IPS-18c (cell line): Measurements from ENCODE around the gene ITGA11.

Source experiments
- H3K4me3 ChIP-seq: 2 replicates; pipeline ENCODE4 v1.7.0; 2013; ENCODE audit warnings: low read depth, mild to moderate bottlenecking, low read length, moderate library complexity; ENCODE audit not compliant: insufficient read depth
- H3K9me3 ChIP-seq: one replicate; pipeline ENCODE4 v1.6.1; 2013; ENCODE audit warnings: mild to moderate bottlenecking, low read length, moderate library complexity; ENCODE audit not compliant: control insufficient read depth, insufficient read depth

ITGA11 gene

DNA sequence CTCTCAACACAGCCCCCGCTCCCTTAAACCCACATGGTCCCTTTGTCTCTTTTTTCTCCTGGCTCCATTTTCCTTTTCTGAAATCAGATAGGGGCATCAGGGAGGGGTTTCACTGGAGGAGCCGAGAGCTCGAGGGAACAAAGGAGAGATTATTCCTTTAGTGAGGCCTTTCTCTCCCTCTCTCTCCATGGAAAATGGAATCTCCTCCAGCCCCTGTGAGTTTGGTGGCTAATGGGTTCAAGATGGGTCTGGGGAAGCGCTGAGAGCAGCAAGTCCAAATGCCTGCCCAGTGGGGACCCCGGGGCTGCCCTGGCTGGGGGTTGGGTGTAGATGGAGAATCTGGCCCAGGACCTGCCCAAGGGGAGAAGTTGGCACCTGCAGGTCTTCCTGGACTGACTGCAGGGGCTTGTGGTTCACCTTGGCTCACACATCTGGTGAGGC lies 56.8 kb downstream of the ITGA11 start:
- H3K9me3 ChIP-seq: no peaks in the 10 kb centered on the region
- H3K4me3 ChIP-seq: no peak overlapping the region

DNA sequence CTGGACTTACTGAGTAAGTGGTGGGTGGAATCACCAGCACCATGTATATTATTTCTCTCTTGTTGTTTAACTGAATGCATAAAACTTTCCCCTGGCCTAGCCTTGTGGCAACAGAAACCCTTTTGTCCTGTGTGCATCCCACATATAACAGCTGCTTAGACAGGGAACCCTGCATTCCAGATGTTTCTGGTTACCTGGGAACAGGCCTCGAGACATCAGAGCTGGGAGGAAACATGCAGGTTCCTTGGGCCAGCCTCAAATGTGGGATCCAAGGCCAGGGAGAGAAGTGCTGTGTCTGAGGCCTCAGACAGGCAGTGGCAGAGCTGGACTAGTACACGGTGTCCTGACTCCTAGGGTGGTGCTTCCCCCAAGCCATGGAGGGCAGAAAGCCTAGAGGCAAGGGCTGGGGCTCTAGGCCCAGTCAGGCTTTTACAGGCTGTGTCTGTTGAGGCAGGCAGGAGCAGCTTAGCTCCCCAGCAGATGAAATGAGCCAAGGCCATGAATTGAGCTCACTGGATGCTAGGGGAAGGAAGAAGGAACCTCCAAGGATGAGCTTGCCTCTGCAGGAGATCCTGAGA lies 57.7 kb downstream of the ITGA11 start:
- Histone ChIP-seq H3K4me3 (no peak overlapping the region), H3K9me3 (no peaks in the 10 kb centered on the region)

DNA sequence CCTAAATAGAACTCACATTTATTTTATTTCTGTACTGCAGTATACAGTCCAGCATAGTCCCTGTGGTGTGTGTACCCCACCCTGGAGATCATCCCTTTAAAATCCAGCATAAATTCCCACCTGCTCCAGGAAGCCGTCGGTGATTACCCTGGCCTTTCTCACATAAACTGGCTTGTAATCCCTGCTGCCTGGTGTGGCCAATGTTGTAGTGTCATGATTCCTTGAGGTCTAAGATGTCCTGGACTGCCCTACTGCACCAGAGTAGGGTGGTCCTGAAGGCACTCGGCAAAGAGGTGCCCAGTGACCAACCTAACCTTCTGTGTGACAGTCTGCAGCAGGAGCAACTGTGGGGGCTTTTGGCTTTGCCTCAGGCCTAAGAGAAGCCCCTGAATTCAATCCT lies 58.9 kb downstream of the ITGA11 start:
- H3K4me3 ChIP-seq: no peak overlapping the region
- no peaks in the 10 kb centered on the region for H3K9me3 ChIP-seq

DNA sequence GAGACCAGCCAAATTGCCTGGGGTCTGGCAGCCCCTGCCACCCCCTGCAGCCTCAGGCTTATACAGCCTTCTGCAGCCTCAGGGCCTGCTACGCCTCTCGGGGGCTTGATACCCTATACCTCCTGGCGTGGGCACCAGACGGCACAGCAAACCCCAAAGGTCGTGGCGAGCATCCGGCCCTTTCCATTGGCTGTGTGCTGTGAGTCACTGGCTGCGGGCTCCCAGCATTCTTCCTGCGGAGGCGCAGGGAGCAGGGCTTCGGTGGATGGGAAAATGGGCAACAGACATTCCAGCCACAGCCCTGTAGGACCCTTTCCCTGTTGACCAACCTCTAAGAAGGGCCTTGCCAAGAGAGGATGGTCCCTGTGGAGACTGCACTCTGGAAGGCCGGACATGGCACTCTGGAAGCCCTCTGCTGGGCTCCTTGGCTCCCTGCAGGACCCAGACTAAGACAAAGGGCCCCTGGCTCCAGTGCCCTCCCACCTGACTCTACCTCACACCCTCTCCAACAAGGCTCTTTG lies 59.6 kb downstream of the ITGA11 start:
- no peak overlapping the region for H3K4me3 ChIP-seq
- no peaks in the 10 kb centered on the region for H3K9me3 ChIP-seq

DNA sequence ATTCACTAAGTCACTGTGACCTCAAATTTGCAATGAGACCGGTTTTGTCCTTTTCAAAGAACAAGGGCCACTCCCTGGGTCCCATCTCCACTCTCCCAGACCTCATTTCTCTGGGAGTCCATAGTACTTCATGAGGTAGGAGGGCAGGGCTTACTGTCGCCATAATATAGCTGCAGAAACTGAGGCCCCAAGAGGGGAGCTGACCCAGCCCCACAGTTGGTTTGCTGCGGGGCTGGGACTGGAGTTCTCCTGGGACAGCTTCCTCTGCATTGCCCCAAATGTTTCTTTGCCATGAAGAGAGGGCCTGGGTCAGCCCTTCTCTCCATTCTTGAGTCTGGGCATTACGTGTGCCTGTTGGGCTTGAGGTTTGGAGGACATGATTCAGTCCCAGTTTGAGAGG lies 60.1 kb downstream of the ITGA11 start:
- no peaks in the 10 kb centered on the region for H3K9me3 ChIP-seq
- no peak overlapping the region for H3K4me3 ChIP-seq

DNA sequence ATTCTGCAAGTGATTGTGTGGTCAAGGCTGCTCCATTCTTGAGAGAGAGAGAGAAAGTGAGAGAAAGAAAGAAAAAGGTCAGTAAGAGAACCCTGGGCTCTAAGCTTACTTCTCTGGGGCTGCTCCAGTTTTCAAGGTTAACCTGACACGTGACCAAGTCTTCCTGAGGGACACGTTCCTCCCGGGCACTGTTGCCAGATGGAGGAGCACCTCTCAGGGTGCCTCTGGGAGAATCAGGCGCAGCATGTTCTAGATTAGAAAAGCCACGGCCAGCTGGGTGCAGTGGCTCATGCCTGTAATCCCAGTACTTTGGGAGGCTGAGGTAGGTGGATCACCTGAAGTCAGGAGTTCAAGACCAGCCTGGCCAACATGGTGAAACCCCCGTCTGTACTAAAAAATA lies 60.8 kb downstream of the ITGA11 start:
- Histone ChIP-seq H3K4me3 (no peak overlapping the region), H3K9me3 (no peaks in the 10 kb centered on the region)

DNA sequence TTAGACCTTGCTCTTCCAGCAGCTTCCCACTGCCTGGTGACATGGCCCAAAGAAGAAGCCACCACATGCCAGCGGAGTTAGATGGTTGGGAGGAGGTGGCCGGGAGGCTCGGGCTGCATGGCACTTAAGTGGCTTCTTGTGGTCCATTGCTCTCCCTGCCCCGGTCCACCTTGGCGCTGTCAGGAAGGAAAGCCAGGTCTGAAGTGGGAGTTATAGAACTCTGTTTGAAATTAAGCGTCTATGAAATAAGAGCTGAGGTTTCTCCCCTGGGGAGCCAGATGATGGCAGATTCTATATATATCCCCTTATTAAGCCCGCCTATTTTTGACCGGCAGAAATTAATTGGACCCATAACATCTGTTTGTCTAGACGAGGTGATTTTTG lies 61.2 kb downstream of the ITGA11 start:
- no peaks in the 10 kb centered on the region for H3K9me3 ChIP-seq
- H3K4me3 ChIP-seq: no peak overlapping the region

DNA sequence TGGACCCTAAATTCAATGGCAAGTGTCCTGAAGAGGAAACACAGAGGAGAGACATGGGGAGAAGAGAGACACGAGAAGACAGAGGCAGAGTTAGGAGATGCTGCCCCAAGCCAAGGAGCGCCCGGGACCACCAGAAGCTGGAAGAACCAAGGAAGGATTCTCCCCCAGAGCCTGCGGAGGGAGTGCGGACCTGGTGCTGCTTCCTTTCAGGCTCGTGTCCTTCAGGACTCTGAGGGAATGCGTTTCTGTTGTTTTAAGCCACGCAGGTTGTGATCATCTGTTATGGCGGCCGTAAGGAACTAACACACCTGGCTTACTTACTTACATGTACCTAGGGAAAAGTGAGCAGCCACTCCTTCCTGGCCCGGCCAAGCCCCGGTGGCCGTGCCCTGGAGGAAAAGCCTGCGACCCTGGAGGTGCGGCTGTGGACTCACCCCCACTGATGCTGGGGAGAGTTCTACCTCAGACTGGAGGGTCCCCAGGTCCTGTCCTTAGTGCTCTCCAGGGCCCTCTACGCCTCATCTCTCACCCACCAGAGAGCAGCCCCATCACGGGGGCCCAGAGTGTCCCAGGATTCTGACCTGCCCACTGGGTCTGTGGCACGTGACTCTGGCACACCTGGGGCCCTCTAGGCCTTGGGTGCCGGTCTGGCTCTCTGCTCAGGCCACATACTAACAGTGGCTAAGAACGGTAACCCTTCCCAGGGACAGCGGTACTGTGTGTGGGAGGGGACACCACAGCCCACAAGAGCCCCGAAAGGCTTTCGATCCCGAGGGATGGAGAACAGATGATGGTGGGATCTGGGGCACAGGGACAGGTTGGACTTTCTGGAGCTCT lies 61.8 kb downstream of the ITGA11 start:
- H3K4me3 ChIP-seq: no peak overlapping the region

DNA sequence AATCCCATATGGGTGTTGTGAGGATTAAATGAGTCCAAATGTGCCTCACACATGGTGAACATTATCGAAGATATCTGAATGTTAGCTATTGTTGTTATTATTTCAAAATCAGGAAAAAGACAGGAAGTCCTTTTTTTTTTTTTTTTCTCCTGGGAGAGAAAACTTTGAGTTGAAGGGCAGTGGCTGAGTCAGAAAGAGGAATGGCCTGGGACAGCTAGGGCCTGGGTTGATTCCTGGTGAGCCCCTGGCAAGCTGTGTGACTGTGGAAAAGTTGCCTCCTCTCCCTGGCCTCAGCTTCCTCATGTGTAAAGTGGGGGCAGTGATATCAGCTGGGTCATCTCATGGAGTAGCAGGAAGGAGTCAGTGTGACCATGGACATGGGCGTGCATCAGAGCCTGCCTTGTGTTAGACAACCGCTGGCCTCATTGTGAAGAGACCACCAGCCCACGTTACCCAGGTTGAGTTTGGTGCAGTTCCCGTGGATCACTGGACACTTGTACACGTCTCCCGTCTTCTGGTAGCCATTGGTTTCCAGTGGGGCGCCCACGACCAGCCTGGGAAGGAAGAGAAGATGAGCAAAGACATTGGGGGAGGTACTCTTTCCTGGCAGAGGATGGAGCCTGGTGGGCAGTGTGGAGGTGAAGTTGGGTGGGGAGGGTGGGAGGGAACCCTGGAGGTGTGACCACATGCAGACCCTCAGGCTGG lies 63.1 kb downstream of the ITGA11 start:
- Histone ChIP-seq H3K9me3 (no peaks in the 10 kb centered on the region), H3K4me3 (no peak overlapping the region)

More for the DNA sequence above, 61.8 kb downstream of the ITGA11 start:
- H3K9me3 ChIP-seq: no peaks in the 10 kb centered on the region

DNA sequence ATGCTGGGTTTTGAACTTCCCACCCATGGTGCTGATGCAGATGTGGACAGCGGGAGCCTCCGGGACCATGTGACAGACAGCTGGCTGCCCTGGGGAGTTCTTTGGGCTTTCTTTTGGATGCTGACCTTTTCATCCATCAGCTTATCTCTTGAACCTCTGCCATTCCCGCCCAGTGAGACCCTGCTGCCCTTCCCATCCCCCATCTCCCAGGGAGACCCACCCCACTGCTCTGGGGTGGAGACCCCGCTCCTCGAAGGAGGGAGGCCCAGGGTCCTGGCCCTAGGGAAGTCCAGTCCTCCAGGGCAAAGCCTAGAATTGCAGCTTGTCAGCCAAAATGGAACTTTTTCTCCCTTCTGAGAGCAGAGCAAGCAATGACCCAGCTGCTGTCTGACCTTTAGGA lies 64.0 kb downstream of the ITGA11 start:
- H3K4me3 ChIP-seq: no peak overlapping the region
- H3K9me3 ChIP-seq: no peaks in the 10 kb centered on the region

DNA sequence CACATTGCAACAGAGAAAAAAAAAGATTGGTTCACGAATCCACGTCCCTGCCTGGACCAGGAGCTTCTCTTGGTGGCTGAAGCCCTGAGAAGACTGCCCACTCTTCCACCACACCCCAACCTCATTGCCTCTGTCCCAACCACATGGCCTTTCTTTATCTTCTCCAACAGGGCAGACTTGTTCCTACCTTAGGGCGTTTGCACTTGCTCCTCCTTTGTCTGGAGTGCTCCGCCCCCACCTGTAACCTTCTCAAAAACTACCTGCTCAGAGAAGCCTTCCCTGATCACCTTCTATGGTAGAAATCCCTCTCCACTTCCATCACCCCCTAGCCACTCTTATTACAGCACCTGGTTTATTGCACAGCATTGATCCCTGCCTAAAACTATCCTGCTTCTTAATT lies 64.7 kb downstream of the ITGA11 start:
- Histone ChIP-seq H3K9me3 (no peaks in the 10 kb centered on the region), H3K4me3 (no peak overlapping the region)

DNA sequence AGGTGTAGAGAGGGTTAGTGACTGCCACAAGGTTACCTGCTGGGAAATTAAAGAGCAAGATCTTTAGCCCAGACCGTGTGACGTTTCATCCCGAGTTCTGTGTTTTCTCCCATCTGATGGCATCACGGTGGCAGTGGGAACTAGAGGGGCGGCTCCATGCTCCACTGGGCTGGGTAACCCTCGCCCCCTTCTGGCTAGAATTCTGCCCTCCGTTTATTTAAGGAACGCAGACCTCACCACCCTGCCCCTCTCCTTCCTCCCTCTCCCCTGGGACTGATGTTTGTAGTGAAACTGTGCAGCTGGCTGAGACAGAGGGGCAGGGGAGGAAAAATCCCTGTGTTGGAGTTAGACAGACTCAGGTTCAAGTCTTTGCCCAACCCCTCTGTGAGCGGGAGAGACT lies 65.6 kb downstream of the ITGA11 start:
- Histone ChIP-seq H3K4me3 (no peak overlapping the region), H3K9me3 (no peaks in the 10 kb centered on the region)

DNA sequence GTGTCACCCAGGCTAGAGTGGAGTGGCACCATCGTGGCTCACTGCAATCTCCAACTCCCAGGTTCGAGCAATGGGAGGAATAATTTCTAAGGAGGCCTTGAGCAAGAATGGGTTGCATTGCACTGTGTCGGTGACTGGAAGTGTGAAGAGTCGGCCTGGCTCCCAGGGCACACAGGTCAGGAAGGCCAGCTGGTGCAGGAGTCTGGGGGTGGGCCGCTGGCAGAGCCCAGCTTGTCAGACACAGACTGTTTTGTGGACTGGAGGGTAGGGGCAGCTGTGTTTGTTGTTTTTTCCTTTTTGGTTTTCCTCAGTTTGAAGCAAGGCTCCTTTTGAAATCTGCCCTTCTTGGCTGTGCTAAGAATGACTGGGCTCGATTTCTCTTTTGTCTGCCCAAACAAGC lies 66.2 kb downstream of the ITGA11 start:
- Histone ChIP-seq H3K9me3 (no peaks in the 10 kb centered on the region), H3K4me3 (no peak overlapping the region)

DNA sequence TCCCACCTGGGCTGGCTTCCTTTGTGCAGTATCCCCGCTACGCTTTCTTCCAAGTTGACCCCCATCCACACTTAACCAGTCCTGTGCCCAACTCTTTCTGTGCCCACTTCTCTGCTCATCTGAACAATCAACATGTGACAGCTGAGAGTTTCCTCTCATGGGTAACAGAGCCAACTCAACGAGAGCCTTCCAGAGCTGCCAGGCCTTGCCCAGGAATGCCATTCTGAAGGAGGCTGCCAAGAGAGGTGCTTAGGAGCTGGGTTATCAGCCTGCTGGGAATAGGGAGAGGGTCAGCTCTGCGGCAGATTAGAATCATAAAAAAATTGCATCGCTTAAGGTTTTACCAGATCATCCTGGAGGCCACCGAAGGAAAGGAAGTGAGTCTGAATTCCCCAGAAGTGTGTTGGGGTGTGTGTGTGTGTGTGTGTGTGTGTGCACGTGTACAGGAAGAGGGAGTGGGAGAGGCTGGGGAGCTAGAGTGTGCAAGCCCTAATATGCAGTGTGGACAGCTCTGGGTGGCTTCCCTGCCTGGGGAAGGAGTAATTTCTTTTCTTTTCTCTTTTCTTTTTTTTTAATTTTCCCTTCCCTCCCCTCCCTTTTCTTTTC lies 66.7 kb downstream of the ITGA11 start:
- Histone ChIP-seq H3K9me3 (no peaks in the 10 kb centered on the region), H3K4me3 (no peak overlapping the region)

DNA sequence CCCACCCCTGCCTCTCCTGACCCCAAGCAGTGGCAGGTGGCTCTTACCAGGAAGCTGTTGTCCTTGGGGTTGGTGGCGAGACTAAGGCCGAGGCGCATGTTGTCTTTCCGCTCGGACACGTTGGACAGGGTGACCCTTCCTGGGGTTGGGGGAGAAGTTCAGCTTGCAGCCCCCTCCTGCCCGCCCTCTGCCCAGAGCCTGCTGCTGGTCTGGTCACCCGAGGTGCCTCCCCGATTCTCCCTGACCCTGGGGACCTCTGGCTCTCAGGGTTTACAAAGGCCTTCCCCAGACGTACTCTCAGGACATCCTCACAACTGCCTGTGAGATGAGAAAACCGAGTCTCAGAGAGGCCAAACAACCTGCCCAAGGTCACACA lies 67.3 kb downstream of the ITGA11 start:
- no peaks in the 10 kb centered on the region for H3K9me3 ChIP-seq

DNA sequence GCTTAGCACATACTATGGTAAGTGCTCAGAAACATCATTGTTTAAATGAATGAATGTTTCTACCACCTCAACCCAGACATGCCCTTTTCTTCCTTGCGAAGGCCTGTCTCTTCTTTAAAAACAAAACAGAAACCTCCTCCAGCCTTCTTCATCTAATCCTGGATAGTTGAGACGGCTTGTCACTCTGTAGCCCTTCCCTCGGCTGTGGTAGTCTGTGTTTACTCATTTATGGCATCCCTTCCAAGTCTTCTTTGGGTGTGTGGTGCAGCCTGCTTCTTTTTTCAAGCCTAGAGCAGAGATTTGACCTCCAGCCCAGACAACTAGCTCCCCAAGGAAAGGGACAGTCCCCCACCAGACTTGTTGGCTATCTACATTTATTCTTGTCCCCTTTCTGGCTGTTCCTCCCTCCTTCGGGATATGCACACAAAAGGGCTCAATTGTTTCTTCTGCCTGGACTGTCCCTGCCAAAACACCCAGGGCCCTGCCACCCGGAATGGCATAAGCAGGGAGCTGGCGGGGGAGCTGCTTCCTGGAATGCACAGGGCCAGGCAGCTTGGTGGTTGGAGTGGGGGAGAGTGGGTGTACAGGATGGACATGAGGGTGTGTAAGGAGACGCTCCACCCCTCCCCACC lies 67.8 kb downstream of the ITGA11 start:
- H3K4me3 ChIP-seq: no peak overlapping the region
- no peaks in the 10 kb centered on the region for H3K9me3 ChIP-seq

More for the DNA sequence above, 67.3 kb downstream of the ITGA11 start:
- no peak overlapping the region for H3K4me3 ChIP-seq

DNA sequence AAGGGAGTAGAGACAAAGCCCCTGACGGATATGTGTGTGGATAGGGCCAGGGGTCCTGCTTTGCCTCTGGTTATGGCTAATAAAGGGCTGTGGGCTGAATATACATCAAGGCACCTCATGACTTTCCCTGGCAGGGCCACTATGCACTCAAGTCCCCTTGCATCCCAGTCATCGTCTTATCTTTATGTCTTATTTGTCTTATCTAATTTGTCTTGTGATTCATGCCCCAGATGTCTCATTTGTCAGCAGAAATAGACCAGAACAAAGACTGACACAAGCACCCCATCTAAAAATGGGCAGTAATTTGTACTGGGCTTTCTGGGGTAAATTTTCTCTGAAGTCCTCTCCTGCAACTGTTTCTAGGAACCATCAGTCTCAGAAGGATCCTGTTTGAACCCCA lies 68.6 kb downstream of the ITGA11 start:
- no peaks in the 10 kb centered on the region for H3K9me3 ChIP-seq
- H3K4me3 ChIP-seq: no peak overlapping the region
